Measurements from ENCODE around the gene PLIN3. TPM values are rescaled to one million over a fixed set of nuclear protein-coding genes. Genes with fewer than 3 reads are reported as not detected.
A peak's percentile ranks its signal among the peaks of the same experiment; 100 is the strongest.

The PLIN3 gene
- total and polyA plus RNA-seq, 9 of the 15 experiments (the other 6 are each of a cell fraction or from before 2014, with no cell fraction given) = 7.5 to 75.6 (median 43.1) TPM

GRCh38 chr19:4867534-4868285 is at the start of gene PLIN3 (continued):
- TF ChIP-seq ID3 (CRISPR knock-in tag; IDR thresholded peaks at IDR 0.05) (no peak), ID3 (tag; IDR thresholded peaks at IDR 0.05) (peak; percentile 41; the same call in 1 of the 2 replicates), SMARCA4 (IDR thresholded peaks at IDR 0.05) (peak; percentile 78), ARNT (IDR thresholded peaks at IDR 0.05) (peak; percentile 68 to 72; a peak in 3 of 4 replicates), PTRF (tag; IDR thresholded peaks at IDR 0.05) (no peak), SUPT5H (IDR thresholded peaks at IDR 0.05) (peak; percentile 54), LEF1 (IDR thresholded peaks at IDR 0.05) (0 out of 2 replicates have a peak, but pooled peaks have one; percentile 40), ZFP36 (IDR thresholded peaks at IDR 0.05; ENCODE audit: low read depth, low read length, partially characterized antibody) (no peak), ZNF263 (CRISPR knock-in tag; IDR thresholded peaks at IDR 0.05; ENCODE audit: borderline replicate concordance) (peak; percentile 88), RBFOX2 (IDR thresholded peaks at IDR 0.05; ENCODE audit: low read depth, low read length) (peak; percentile 74), ASH1L (IDR thresholded peaks at IDR 0.05; ENCODE audit: borderline replicate concordance, low read depth, partially characterized antibody) (peak; percentile 39), HDGF (IDR thresholded peaks at IDR 0.05) (peak; percentile 94; the same call in 1 of the 2 replicates), MLLT1 (IDR thresholded peaks at IDR 0.05) (peak in 1 of 2 experiments; percentile 88; a peak in 2 of 4 replicates), ZNF592 (IDR thresholded peaks at IDR 0.05) (no peak), SMARCA5 (IDR thresholded peaks at IDR 0.05) (peak; percentile 95), NFYB (IDR thresholded peaks at IDR 0.05; ENCODE audit: extremely low read depth, insufficient read length) (peak; percentile 63), ZNF134 (CRISPR knock-in tag; conservative IDR thresholded peaks at IDR 0.05) (no peak), ZC3H4 (CRISPR knock-in tag; IDR thresholded peaks at IDR 0.05; ENCODE audit: borderline replicate concordance) (no peak), PHF8 (IDR thresholded peaks at IDR 0.05; ENCODE audit: borderline replicate concordance, low read length) (peak; percentile 63; the same call in 1 of the 2 replicates), HNRNPL (IDR thresholded peaks at IDR 0.05; ENCODE audit: low read depth, low read length) (no peak), TFAP4 (CRISPR knock-in tag; IDR thresholded peaks at IDR 0.05; ENCODE audit: borderline replicate concordance) (peak; percentile 89)

All from K562 (cell line).